GM12878 (cell line): ENCODE data around the gene MYMX. TPM values are rescaled to one million over a fixed set of nuclear protein-coding genes. Genes with fewer than 3 reads are reported as not detected.

Source experiments
- ATAC-seq: fragments of 200-7000 bp; cut with Tn5 transposase; 3 replicates; pipeline ENCODE4 v1.9.1; 2020; ENCODE audit warnings: mild to moderate bottlenecking, moderate library complexity
- BruUV-seq: library from RNA; stranded (reverse); fragments of 400-500 nt; replicated peaks from 2 replicates; lab custom pipeline; 2021; lab: Mats Ljungman, UMichigan
- CTCF ChIA-PET: fragments of 300-600 bp; sonication (Branson Sonifier 250); formaldehyde crosslinking; extraction: SDS; loops from one replicate; lab custom pipeline; 2021; ENCODE audit warnings: inconsistent platforms; lab: Yijun Ruan, JAX
- POLR2A ChIA-PET: fragments of 350-600 bp; formaldehyde crosslinking; extraction: SDS; loops from one replicate; lab custom pipeline; 2021; ENCODE audit warnings: inconsistent platforms; lab: Charles Lee
- RAD21 ChIA-PET: fragments of 300-600 bp; sonication (Branson Sonifier 250); formaldehyde crosslinking; loops from one replicate; lab custom pipeline; 2023; ENCODE audit warnings: antibody characterized with exemption; ENCODE audit not compliant: unreplicated experiment; lab: Charles Lee
- SMC1A ChIA-PET: fragments of 300-600 bp; sonication (Branson Sonifier 250); formaldehyde crosslinking; loops from one replicate; lab custom pipeline; 2023; ENCODE audit not compliant: unreplicated experiment, uncharacterized antibody; lab: Charles Lee
- DNase-seq: peaks from one replicate; pipeline ENCODE4 v3.0.0-alpha.2; 2011; ENCODE audit warnings: low read depth, low spot score
- FAIRE-seq: peaks from 3 replicates; lab custom pipeline; 2011; peaks lifted over from hg19 to GRCh38; lab: Jason Lieb, UNC
- H2AFZ ChIP-seq: 2 replicates; pipeline ENCODE4 v1.6.0; 2011; ENCODE audit warnings: low read depth, low read length, control low read depth; ENCODE audit not compliant: control insufficient read depth
- H3K27ac ChIP-seq: 2 replicates; pipeline ENCODE4 v1.5.1; 2011; ENCODE audit warnings: control low read depth; ENCODE audit not compliant: control insufficient read depth, insufficient read depth
- H3K27me3 ChIP-seq, 2 experiments: replicated peaks in 1 of 2; 2 replicates each; pipeline versions ENCODE4 v1.6.0 to v1.6.1; 2011; ENCODE audit warnings: low read length in 1 of 2; ENCODE audit not compliant: control insufficient read depth in 2 of 2, insufficient read depth in 2 of 2
- H3K36me3 ChIP-seq, 2 experiments: 2 replicates each; pipeline ENCODE4 v1.5.1; 2011; ENCODE audit warnings: low read length in 1 of 2; ENCODE audit not compliant: control insufficient read depth in 2 of 2, insufficient read depth in 2 of 2
- H3K4me1 ChIP-seq: 2 replicates; pipeline ENCODE4 v1.6.1; 2011; ENCODE audit warnings: mild to moderate bottlenecking, low read length, moderate library complexity, mixed read lengths; ENCODE audit not compliant: control insufficient read depth, insufficient read depth
- H3K4me2 ChIP-seq: 2 replicates; pipeline ENCODE4 v1.6.0; 2011; ENCODE audit warnings: control low read depth; ENCODE audit not compliant: control insufficient read depth, insufficient read depth
- H3K4me3 ChIP-seq: fragments of 200-600 bp; sonication (generic); 2 replicates; pipeline ENCODE4 v1.5.1; 2016
- H3K79me2 ChIP-seq: 2 replicates; pipeline ENCODE4 v1.6.0; 2011; ENCODE audit warnings: low read length; ENCODE audit not compliant: control insufficient read depth, insufficient read depth
- H3K9ac ChIP-seq: 2 replicates; pipeline ENCODE4 v1.8.0; 2011; ENCODE audit warnings: low read length, control low read depth, mixed read lengths; ENCODE audit not compliant: control insufficient read depth, insufficient read depth
- H3K9me3 ChIP-seq: replicated peaks from 3 replicates; pipeline ENCODE4 v1.5.1; 2011; ENCODE audit warnings: mild to moderate bottlenecking, low read length; ENCODE audit not compliant: control insufficient read depth, insufficient read depth
- H4K20me1 ChIP-seq: 2 replicates; pipeline ENCODE4 v1.6.0; 2011; ENCODE audit not compliant: control insufficient read depth, insufficient read depth
- CEBPB ChIP-seq, 2 experiments: fragments of 150-350 bp in 1 of 2; IDR thresholded peaks; 2 replicates each; pipeline ENCODE4 v1.6.1; 2012 to 2014; ENCODE audit warnings: low read depth in 2 of 2, low read length in 2 of 2, borderline replicate concordance in 1 of 2, inconsistent platforms in 1 of 2
- EED ChIP-seq: sonication (generic); IDR thresholded peaks from 2 replicates; pipeline ENCODE4 v1.6.1; 2016; ENCODE audit warnings: antibody characterized with exemption, low read depth
- EGR1 ChIP-seq, 2 experiments: IDR thresholded peaks; 1 replicate in 1 of 2; 2 replicates in 1 of 2; pipeline ENCODE4 v1.6.1; 2011 to 2012; ENCODE audit warnings: low read depth in 2 of 2, low read length in 2 of 2, borderline replicate concordance in 1 of 2, mild to moderate bottlenecking in 1 of 2, moderate library complexity in 1 of 2
- KLF5 ChIP-seq: fragments of 450-650 bp; IDR thresholded peaks from 2 replicates; pipeline ENCODE4 v1.6.1; 2014; ENCODE audit warnings: mild to moderate bottlenecking; ENCODE audit not compliant: partially characterized antibody
- MTA2 ChIP-seq: fragments of 450-650 bp; IDR thresholded peaks from 2 replicates; pipeline ENCODE4 v1.6.1; 2016; ENCODE audit warnings: low read depth, mild to moderate bottlenecking, moderate library complexity
- PRDM15 ChIP-seq: fragments of 450-650 bp; formaldehyde crosslinking; IDR thresholded peaks from 2 replicates; pipeline ENCODE4 v1.4.0; 2020; ENCODE audit warnings: mild to moderate bottlenecking, moderate library complexity
- REST ChIP-seq: IDR thresholded peaks from 2 replicates; pipeline ENCODE4 v1.6.1; 2012; ENCODE audit warnings: mild to moderate bottlenecking, low read depth, low read length
- RFX5 ChIP-seq: IDR thresholded peaks from 2 replicates; pipeline ENCODE4 v1.6.1; 2011; ENCODE audit warnings: low read depth, low read length, improper control_type of control experiment
- SMC3 ChIP-seq: IDR thresholded peaks from 2 replicates; pipeline ENCODE4 v1.6.1; 2011; ENCODE audit warnings: low read length, improper control_type of control experiment, borderline replicate concordance
- WGBS: methylation state at CpG from one replicate; pipeline ENCODE4 v1.1.6; 2016; ENCODE audit warnings: low lambda C conversion rate; ENCODE audit not compliant: insufficient replicate concordance, insufficient coverage; ENCODE audit errors: missing lambda C conversion rate; 5-methylcytosine and 5-hydroxymethylcytosine counted together
- in situ Hi-C: fragments of 300-500 bp; cut with MboI; formaldehyde crosslinking; loops from 9 replicates; pipeline ENCODE4 v1.14.3; 2018; ENCODE audit warnings: mixed read lengths
- intact Hi-C: fragments of 100-400 bp; cut with micrococcal nuclease; formaldehyde crosslinking; loops from one replicate; pipeline ENCODE4 v1.14.2; 2022; ENCODE audit not compliant: unreplicated experiment
- polyA plus RNA-seq, 11 experiments: library from polyadenylated mRNA; depleted of rRNA in 4 of 11; unstranded in 6 of 11; stranded (reverse) in 5 of 11; fragments of >200 nt; fragmentation: Nextera tagmentation in 4 of 11; fragmentation: Illumina TruSeq in 1 of 11; extraction: Ambion mirVana in 4 of 11; extraction: Trizol in 1 of 11; gene quantifications; 1 replicate in 1 of 11; 2 replicates in 10 of 11; pipeline versions ENCODE4 v1.2.1 to v1.2.3, GENCODE V29; 2011 to 2016; ENCODE audit warnings: inconsistent platforms in 2 of 11, missing spikeins in 2 of 11, low read depth in 1 of 11
- total RNA-seq, 4 experiments: library from RNA; depleted of rRNA in 3 of 4; stranded (reverse); fragments of >200 nt in 3 of 4; fragmentation: Illumina TruSeq in 1 of 4; extraction: Trizol in 1 of 4; gene quantifications; 2 replicates each; pipeline versions ENCODE4 v1.2.1 to v1.2.3, GENCODE V29; 2013 to 2021

The MYMX gene
- total and polyA plus RNA-seq, 10 of the 15 experiments (the other 5 are each of a cell fraction or from before 2014, with no cell fraction given) = not detected

GRCh38 chr6:44167567-44167966 is 49.2 kb upstream of the MYMX start:
- Histone ChIP-seq H3K9me3 (no peaks in the 10 kb centered on the region), H3K27ac (no peak overlapping the region), H3K4me2 (no peak overlapping the region), H4K20me1 (no peaks in the 10 kb centered on the region), H2AFZ (no peak overlapping the region), H3K4me3 (no peak overlapping the region), H3K9ac (no peak overlapping the region), H3K27me3 (peaks cover 0 to 4% of the 10 kb centered on the region in 2 experiments; a peak in 3 of 4 replicates), H3K79me2 (no peaks in the 10 kb centered on the region), H3K4me1 (no peaks in the 10 kb centered on the region), H3K36me3 (no peaks in the 10 kb centered on the region)
- intact Hi-C loops = no loop called here
- no peak for TF ChIP-seq REST
- in situ Hi-C loops = no loop called here
- no peak for FAIRE-seq
- WGBS = 27% methylated on average over 1 of the region's 1 CpG
- ChIA-PET POLR2A (interaction anchor here (0.6 kb wide), 1 partner anchor 1444 kb away, joined by 5 read pairs; no protein-coding TSS in a partner anchor), RAD21 (no interaction called here), SMC1A (no interaction called here), CTCF (interaction anchor here (0.6 to 8.6 kb wide), 5 partner anchors 16 to 137 kb away, joined by 3 to 117 read pairs (median 4); no protein-coding TSS in a partner anchor)
- DNase-seq = no peak
- ATAC-seq = no peak
- no TSS peak for BruUV-seq

GRCh38 chr6:44169154-44169553 is 47.6 kb upstream of the MYMX start:
- ATAC-seq (no peak), FAIRE-seq (no peak), DNase-seq (no peak)
- in situ Hi-C loops = no loop called here
- Histone ChIP-seq H4K20me1 (no peaks in the 10 kb centered on the region), H3K27ac (no peak overlapping the region), H3K4me1 (peaks cover 3% of the 10 kb centered on the region; the same call in 1 of the 2 replicates), H3K79me2 (no peaks in the 10 kb centered on the region), H3K9me3 (no peaks in the 10 kb centered on the region), H3K4me3 (no peak overlapping the region), H3K4me2 (no peak overlapping the region), H3K36me3 (no peaks in the 10 kb centered on the region), H3K9ac (no peak overlapping the region), H2AFZ (no peak overlapping the region), H3K27me3 (peaks cover 0 to 4% of the 10 kb centered on the region in 2 experiments; a peak in 3 of 4 replicates)
- ChIA-PET POLR2A (no interaction called here), CTCF (interaction anchor here (0.8 to 8.6 kb wide), 8 partner anchors 66 to 167 kb away, joined by 3 to 117 read pairs (median 4); partner anchors contain the start of gene AARS2), RAD21 (interaction anchor here (0.7 to 1.2 kb wide), 4 partner anchors 66 to 169 kb away, joined by 3 to 5 read pairs (median 4); no protein-coding TSS in a partner anchor), SMC1A (interaction anchor here (1.2 to 2.0 kb wide), 4 partner anchors 56 to 169 kb away, joined by 3 to 11 read pairs (median 4); partner anchors contain the start of gene HSP90AB1)
- intact Hi-C loops = no loop called here
- no TSS peak for BruUV-seq
- 55% methylated on average over 9 of the region's 9 CpGs for WGBS
- TF ChIP-seq KLF5 = no peak
- no peak for TF ChIP-seq EED
- TF ChIP-seq RFX5 = no peak
- TF ChIP-seq CEBPB (IDR thresholded peaks at IDR 0.05; ENCODE audit: borderline replicate concordance in 1 of 2, low read depth in 2 of 2, low read length in 2 of 2) = no peak
- no peak for TF ChIP-seq PRDM15 (CRISPR knock-in tag)
- TF ChIP-seq SMC3 = no peak
- no peak for TF ChIP-seq EGR1 (IDR thresholded peaks at IDR 0.05; ENCODE audit: borderline replicate concordance in 1 of 2, low read depth in 2 of 2, low read length in 2 of 2)
- TF ChIP-seq MTA2 = no peak
